Karpas-422 (cell line): ENCODE measurements around the gene GNG7. TPM values are rescaled to one million over a fixed set of nuclear protein-coding genes. Genes with fewer than 3 reads are reported as not detected.
"Not testable (repeated sequence)": the region's sequence is repeated elsewhere in the genome, so short reads cannot be mapped to it uniquely, and the experiment has no call there.

Experiments used
- DNase-seq: peaks from one replicate; pipeline ENCODE4 v3.0.0-alpha.2; 2015
- H2AFZ ChIP-seq: fragments of 200-600 bp; sonication (generic); 2 replicates; pipeline ENCODE4 v1.6.1; 2014; ENCODE audit warnings: antibody characterized with exemption, low read length, mixed read lengths
- H3K27ac ChIP-seq: fragments of 200-600 bp; sonication (generic); 2 replicates; pipeline ENCODE4 v1.5.1; 2014; ENCODE audit warnings: mild to moderate bottlenecking, low read length, moderate library complexity
- H3K27me3 ChIP-seq: fragments of 200-600 bp; sonication (generic); 2 replicates; pipeline ENCODE4 v1.6.1; 2014; ENCODE audit warnings: low read length, mixed read lengths
- H3K36me3 ChIP-seq: fragments of 200-600 bp; sonication (generic); 2 replicates; pipeline ENCODE4 v1.6.1; 2014; ENCODE audit warnings: low read length, mixed read lengths; ENCODE audit not compliant: insufficient read depth
- H3K4me1 ChIP-seq: fragments of 200-600 bp; sonication (generic); 2 replicates; pipeline ENCODE4 v1.6.1; 2014; ENCODE audit warnings: mild to moderate bottlenecking, low read length, mixed read lengths
- H3K4me2 ChIP-seq: fragments of 200-600 bp; sonication (generic); 2 replicates; pipeline ENCODE4 v1.6.1; 2014; ENCODE audit warnings: low read length, low read depth, mild to moderate bottlenecking; ENCODE audit not compliant: poor library complexity, severe bottlenecking
- H3K4me3 ChIP-seq: fragments of 200-600 bp; sonication (generic); 2 replicates; pipeline ENCODE4 v1.5.1; 2014; ENCODE audit warnings: mild to moderate bottlenecking, antibody characterized with exemption, low read length, mixed read lengths
- H3K79me2 ChIP-seq: fragments of 200-600 bp; sonication (generic); 2 replicates; pipeline ENCODE4 v1.6.1; 2014; ENCODE audit warnings: mild to moderate bottlenecking, low read length, mixed read lengths
- H3K9ac ChIP-seq: fragments of 200-600 bp; sonication (generic); 2 replicates; pipeline ENCODE4 v1.6.0; 2014; ENCODE audit warnings: low read length
- H3K9me2 ChIP-seq: fragments of 200-600 bp; sonication (generic), shearing (Covaris generic); replicated peaks from 2 replicates; pipeline ENCODE4 v1.6.0; 2014; ENCODE audit warnings: mild to moderate bottlenecking, low read length, moderate library complexity; ENCODE audit not compliant: insufficient read depth
- H3K9me3 ChIP-seq: fragments of 300-700, 200-600 bp; sonication (generic); 2 replicates; pipeline ENCODE4 v1.6.1; 2014; ENCODE audit warnings: low read length, mixed read lengths
- H4K20me1 ChIP-seq: fragments of 200-600 bp; sonication (generic); 2 replicates; pipeline ENCODE4 v1.6.1; 2014; ENCODE audit warnings: mild to moderate bottlenecking, antibody characterized with exemption, low read length, low read depth; ENCODE audit not compliant: insufficient read depth
- total RNA-seq: library from RNA; depleted of rRNA; stranded (reverse); fragments of >200 nt; shearing (Covaris generic); gene quantifications from 2 replicates; pipeline ENCODE4 v1.2.3, GENCODE V29; 2014; ENCODE audit warnings: low replicate concordance

The GNG7 gene
- total RNA-seq, 1 experiment from 2014 or later: 0.19 TPM

- Histone ChIP-seq H3K4me1 (peaks cover 41% of the 10 kb centered on the region), H3K4me2 (no peak overlapping the region)
Observed at GRCh38 chr19:2627855-2628254, 74.6 kb downstream of the GNG7 start.

GRCh38 chr19:2627319-2627829 lies 75.1 kb downstream of the GNG7 start:
- Histone ChIP-seq H3K4me2 (peak overlapping the region; percentile 22), H3K4me3 (no peak overlapping the region), H3K9me3 (peaks cover 8% of the 10 kb centered on the region), H3K27ac (peak overlapping the region; percentile 26; the same call in 1 of the 2 replicates), H3K9ac (peak overlapping the region; percentile 42), H3K36me3 (no peaks in the 10 kb centered on the region), H4K20me1 (no peaks in the 10 kb centered on the region), H3K27me3 (peaks cover 3% of the 10 kb centered on the region; the same call in 1 of the 2 replicates), H2AFZ (no peak overlapping the region; the same call in 1 of the 2 replicates), H3K9me2 (no peaks in the 10 kb centered on the region), H3K4me1 (peaks cover 42% of the 10 kb centered on the region), H3K79me2 (no peaks in the 10 kb centered on the region)
- DNase-seq: peak; percentile 62

More at GRCh38 chr19:2627855-2628254, 74.6 kb downstream of the GNG7 start:
- DNase-seq: no peak
- Histone ChIP-seq H3K9me3 (peaks cover 8% of the 10 kb centered on the region), H3K27me3 (peaks cover 3% of the 10 kb centered on the region; the same call in 1 of the 2 replicates), H3K4me3 (no peak overlapping the region), H4K20me1 (no peaks in the 10 kb centered on the region), H3K27ac (peak overlapping the region; percentile 26; the same call in 1 of the 2 replicates), H3K9me2 (no peaks in the 10 kb centered on the region), H3K9ac (no peak overlapping the region), H3K79me2 (no peaks in the 10 kb centered on the region), H3K36me3 (no peaks in the 10 kb centered on the region), H2AFZ (no peak overlapping the region)

DNA sequence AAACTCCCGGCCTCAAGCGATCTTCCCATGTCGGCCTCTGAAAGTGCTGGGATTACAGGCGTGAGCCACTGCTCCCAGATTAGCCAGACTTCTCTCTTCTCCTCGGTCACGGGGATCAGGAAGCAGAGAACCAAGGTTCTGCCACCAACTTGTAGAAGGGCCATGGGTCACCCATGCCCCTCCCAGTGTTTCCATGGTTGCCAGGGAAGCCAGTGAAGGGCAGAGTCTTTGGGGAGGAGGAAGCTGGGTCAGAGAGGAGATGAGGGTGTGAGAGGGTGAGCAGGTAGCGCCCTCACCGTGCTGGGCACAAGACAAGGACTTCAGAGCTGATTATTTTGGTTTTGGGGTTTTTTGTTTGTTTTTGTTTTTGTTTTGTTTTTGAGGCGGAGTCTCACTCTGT lies 77.1 kb downstream of the GNG7 start:
- H3K4me3 ChIP-seq: no peak overlapping the region
- H3K27me3 ChIP-seq: peaks cover 3% of the 10 kb centered on the region; the same call in 1 of the 2 replicates
- no peaks in the 10 kb centered on the region for H3K9me2 ChIP-seq
- H3K4me2 ChIP-seq: no peak overlapping the region
- no peak overlapping the region for H3K27ac ChIP-seq
- DNase-seq: no peak
- H3K9me3 ChIP-seq: peaks cover 3% of the 10 kb centered on the region; the same call in 1 of the 2 replicates
- H3K36me3 ChIP-seq: no peaks in the 10 kb centered on the region
- H4K20me1 ChIP-seq: no peaks in the 10 kb centered on the region
- H3K4me1 ChIP-seq: peaks cover 55% of the 10 kb centered on the region
- no peaks in the 10 kb centered on the region for H3K79me2 ChIP-seq
- no peak overlapping the region for H3K9ac ChIP-seq
- H2AFZ ChIP-seq: no peak overlapping the region

DNA sequence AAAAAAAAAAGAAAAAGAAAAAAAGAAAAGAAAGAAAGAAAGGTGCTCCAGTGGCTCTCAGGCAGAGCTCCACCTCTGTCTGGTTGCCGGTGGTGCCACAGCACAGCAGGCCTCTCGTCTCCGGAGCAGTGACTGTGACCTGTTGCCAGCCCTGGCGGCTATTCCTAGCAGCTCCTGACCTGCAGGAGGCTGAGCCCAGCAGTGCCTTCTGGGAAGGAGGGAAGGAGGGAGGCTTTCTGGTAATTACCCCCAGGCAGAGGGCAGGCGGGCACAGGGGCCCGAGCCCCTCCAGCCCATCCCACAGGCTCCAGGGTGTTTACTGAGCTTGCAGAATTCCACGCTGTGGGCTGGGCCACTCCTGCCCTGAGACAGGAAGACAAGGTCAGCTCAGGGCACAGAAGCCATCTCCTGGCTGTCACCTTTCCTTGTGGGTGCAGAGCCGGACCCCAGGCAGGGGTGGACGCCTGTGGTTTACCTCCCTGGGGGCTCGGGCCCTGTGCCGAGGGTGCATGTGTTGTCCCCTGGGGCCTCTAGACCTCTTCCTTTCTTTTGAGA lies 77.9 kb downstream of the GNG7 start:
- H2AFZ ChIP-seq: peak overlapping the region; percentile 83; the same call in 1 of the 2 replicates
- no peaks in the 10 kb centered on the region for H3K36me3 ChIP-seq
- H3K9me3 ChIP-seq: no peaks in the 10 kb centered on the region
- no peaks in the 10 kb centered on the region for H3K9me2 ChIP-seq
- H3K79me2 ChIP-seq: no peaks in the 10 kb centered on the region
- H3K4me2 ChIP-seq: peak overlapping the region; percentile 52
- H3K4me1 ChIP-seq: peaks cover 58% of the 10 kb centered on the region
- peak overlapping the region; percentile 49 for H3K9ac ChIP-seq
- H3K4me3 ChIP-seq: no peak overlapping the region; the same call in 1 of the 2 replicates
- H3K27ac ChIP-seq: peak overlapping the region; percentile 68
- DNase-seq: peak; percentile 74
- no peaks in the 10 kb centered on the region for H4K20me1 ChIP-seq
- peaks cover 3% of the 10 kb centered on the region; the same call in 1 of the 2 replicates for H3K27me3 ChIP-seq

DNA sequence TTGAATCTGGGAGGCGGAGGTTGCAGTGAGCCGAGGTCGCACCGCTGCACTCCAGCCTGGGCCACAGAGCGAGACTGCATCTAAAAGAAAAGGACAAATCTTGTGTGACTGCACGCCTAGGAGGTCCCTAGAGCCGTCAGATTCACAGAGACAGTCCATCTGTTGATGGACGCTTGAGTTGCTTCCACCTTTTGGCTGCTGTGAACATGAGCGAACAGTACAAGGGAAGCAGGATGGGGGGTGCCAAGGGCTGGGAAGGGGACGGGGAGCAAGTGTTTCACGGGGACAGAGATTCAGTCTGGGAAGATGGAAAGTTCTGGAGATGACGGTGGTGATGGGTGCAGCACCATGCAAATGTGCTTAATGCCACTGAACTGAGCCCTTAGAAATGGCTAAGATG lies 78.7 kb downstream of the GNG7 start:
- Histone ChIP-seq H3K4me3 (no peak overlapping the region), H3K79me2 (no peaks in the 10 kb centered on the region), H3K9me3 (no peaks in the 10 kb centered on the region), H3K4me2 (peak overlapping the region; percentile 7), H3K27me3 (peaks cover 3% of the 10 kb centered on the region; the same call in 1 of the 2 replicates), H4K20me1 (no peaks in the 10 kb centered on the region), H2AFZ (peak overlapping the region; percentile 22; the same call in 1 of the 2 replicates), H3K27ac (peak overlapping the region; percentile 68), H3K9me2 (no peaks in the 10 kb centered on the region), H3K36me3 (no peaks in the 10 kb centered on the region), H3K9ac (peak overlapping the region; percentile 26), H3K4me1 (peaks cover 60% of the 10 kb centered on the region)
- DNase-seq: peak; percentile 58

- not testable (repeated sequence) for H4K20me1 ChIP-seq, H3K9me2 ChIP-seq, H3K36me3 ChIP-seq, H3K27me3 ChIP-seq, H3K79me2 ChIP-seq, H2AFZ ChIP-seq, H3K9me3 ChIP-seq
- peak overlapping the region; percentile 80 for H3K27ac ChIP-seq
- peak overlapping the region; percentile 65 for H3K4me3 ChIP-seq
- H3K9ac ChIP-seq: peak overlapping the region; percentile 75
- DNase-seq: peak; percentile 92
- H3K4me1 ChIP-seq: peaks cover 60% of the 10 kb centered on the region
- H3K4me2 ChIP-seq: peak overlapping the region; percentile 68
Observed at GRCh38 chr19:2622371-2622961, 80.0 kb downstream of the GNG7 start.

DNA sequence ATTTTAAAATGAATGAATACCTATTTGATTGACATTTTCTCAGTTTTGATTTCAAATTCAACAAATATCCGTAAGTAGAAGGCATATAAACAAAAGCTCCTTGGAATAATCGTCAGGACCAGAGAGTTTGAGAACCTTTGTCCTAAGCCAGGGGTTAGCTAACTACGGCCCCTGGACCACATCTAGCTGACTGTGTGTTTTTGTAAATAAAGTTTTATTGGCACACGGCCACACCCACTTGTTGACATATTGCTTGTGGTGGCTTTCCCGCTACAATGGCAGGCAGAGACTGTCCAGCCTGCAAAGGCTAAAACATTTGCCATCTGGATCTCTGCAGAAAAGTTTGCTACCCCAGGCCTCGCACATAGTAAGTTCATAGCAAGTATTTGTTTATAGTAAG lies 83.4 kb downstream of the GNG7 start:
- Histone ChIP-seq H3K36me3 (no peaks in the 10 kb centered on the region), H2AFZ (no peak overlapping the region), H3K79me2 (no peaks in the 10 kb centered on the region), H3K27ac (no peak overlapping the region), H3K9me2 (no peaks in the 10 kb centered on the region), H3K4me1 (peaks cover 42% of the 10 kb centered on the region), H3K4me2 (peak overlapping the region; percentile 44), H3K9me3 (no peaks in the 10 kb centered on the region), H3K4me3 (no peak overlapping the region), H4K20me1 (no peaks in the 10 kb centered on the region), H3K9ac (peak overlapping the region; percentile 55; the same call in 1 of the 2 replicates), H3K27me3 (no peaks in the 10 kb centered on the region)
- no peak for DNase-seq

GRCh38 chr19:2618611-2619010 lies 83.9 kb downstream of the GNG7 start:
- no peaks in the 10 kb centered on the region for H4K20me1 ChIP-seq
- no peaks in the 10 kb centered on the region for H3K36me3 ChIP-seq
- H3K27me3 ChIP-seq: no peaks in the 10 kb centered on the region
- H3K9me2 ChIP-seq: no peaks in the 10 kb centered on the region
- peak overlapping the region; percentile 55 for H3K9ac ChIP-seq
- peaks cover 38% of the 10 kb centered on the region for H3K4me1 ChIP-seq
- DNase-seq: peak; percentile 65
- no peak overlapping the region for H3K27ac ChIP-seq
- H3K4me3 ChIP-seq: no peak overlapping the region
- H2AFZ ChIP-seq: no peak overlapping the region; the same call in 1 of the 2 replicates
- H3K4me2 ChIP-seq: peak overlapping the region; percentile 44
- H3K9me3 ChIP-seq: no peaks in the 10 kb centered on the region
- H3K79me2 ChIP-seq: no peaks in the 10 kb centered on the region
